HUES6 (cell line): Measurements from ENCODE around the gene PPM1J.

Experiments
- H3K27ac ChIP-seq: 2 replicates; pipeline ENCODE4 v1.7.0; 2013; ENCODE audit warnings: low read depth, mild to moderate bottlenecking, low read length, inconsistent platforms
- H3K27me3 ChIP-seq: 2 replicates; pipeline ENCODE4 v1.6.1; 2013; ENCODE audit warnings: low read length; ENCODE audit not compliant: control insufficient read depth, insufficient read depth
- H3K36me3 ChIP-seq: 2 replicates; pipeline ENCODE4 v1.6.1; 2013; ENCODE audit warnings: low read length; ENCODE audit not compliant: control insufficient read depth, insufficient read depth
- H3K4me1 ChIP-seq: 2 replicates; pipeline ENCODE4 v1.6.1; 2013; ENCODE audit warnings: low read length; ENCODE audit not compliant: control insufficient read depth, insufficient read depth
- H3K4me3 ChIP-seq: 2 replicates; pipeline ENCODE4 v1.5.1; 2013; ENCODE audit warnings: low read depth, low read length
- H3K9ac ChIP-seq: one replicate; pipeline ENCODE4 v1.6.1; 2013; ENCODE audit warnings: mild to moderate bottlenecking, low read length
- H3K9me3 ChIP-seq: 2 replicates; pipeline ENCODE4 v1.6.1; 2013; ENCODE audit warnings: low read depth, low read length; ENCODE audit not compliant: control insufficient read depth, insufficient read depth

PPM1J gene

DNA sequence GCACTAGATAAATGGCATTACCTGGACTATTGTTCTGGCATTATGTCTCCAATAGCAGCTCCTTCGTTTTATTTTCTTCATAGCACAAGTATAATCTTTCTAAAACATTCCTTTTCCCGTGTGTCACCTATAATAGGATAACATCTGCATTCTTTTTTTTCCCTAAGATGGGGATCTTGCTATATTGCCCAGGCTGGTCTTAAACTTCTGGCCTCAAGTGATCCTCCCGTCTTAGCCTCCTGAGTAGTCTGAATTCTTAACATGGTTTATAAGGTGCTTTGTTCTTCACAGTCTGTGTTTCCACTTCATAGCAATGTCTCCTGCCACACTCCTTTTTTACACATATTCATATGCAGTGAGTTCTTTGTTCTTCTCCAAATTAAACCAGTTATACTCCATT is 49.3 kb downstream of the PPM1J start:
- H3K27ac ChIP-seq = no peak overlapping the region
- H3K27me3 ChIP-seq = no peaks in the 10 kb centered on the region
- H3K4me1 ChIP-seq = no peaks in the 10 kb centered on the region
- no peaks in the 10 kb centered on the region for H3K9me3 ChIP-seq
- peaks cover 93% of the 10 kb centered on the region for H3K36me3 ChIP-seq
- H3K9ac ChIP-seq = no peak overlapping the region
- no peak overlapping the region for H3K4me3 ChIP-seq
